ENCODE measurements around the gene ITGA11. TPM values are rescaled to one million over a fixed set of nuclear protein-coding genes. Genes with fewer than 3 reads are reported as not detected.
A peak's percentile ranks its signal among the peaks of the same experiment; 100 is the strongest.

Gene ITGA11
- total and polyA plus RNA-seq, 2 of the 4 experiments (the other 2 are of a cell fraction) = 4.1 to 6.6 TPM

DNA sequence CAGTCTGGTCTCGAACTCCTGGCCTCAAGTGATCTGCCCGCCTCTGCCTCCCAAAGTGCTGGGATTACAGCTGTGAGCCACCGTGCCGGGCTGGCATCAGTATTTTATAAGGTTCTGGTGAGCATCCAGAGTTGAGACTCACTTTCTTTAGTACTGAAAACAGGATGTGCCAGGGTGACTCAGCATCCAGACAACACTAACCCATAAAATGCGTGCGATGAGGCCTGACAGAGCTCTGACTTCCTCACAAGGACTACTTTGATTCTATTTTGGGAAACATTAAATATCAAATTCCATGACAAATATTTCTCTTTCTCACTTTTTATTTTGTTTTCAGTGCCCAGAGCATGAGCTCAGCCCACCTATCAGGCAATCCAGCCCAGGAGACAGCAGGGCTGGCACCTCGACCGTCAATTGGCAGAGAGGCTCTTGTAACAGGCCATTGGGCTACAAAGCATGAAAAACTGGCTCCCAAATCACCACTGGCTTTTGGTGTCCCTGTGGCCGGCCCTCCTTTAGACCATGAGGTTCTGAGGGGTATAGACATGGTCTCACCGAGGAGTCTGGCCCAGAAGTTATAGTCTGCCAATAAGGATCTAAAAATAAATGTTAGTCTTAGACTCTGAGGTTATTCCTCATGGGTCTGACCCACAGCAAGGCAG is 79.4 kb downstream of the ITGA11 start (continued):
- TF ChIP-seq SMC3 (IDR thresholded peaks at IDR 0.05; ENCODE audit: low read depth, low read length) (no peak), CHD1 (IDR thresholded peaks at IDR 0.05; ENCODE audit: low read depth, low read length) (no peak)

DNA sequence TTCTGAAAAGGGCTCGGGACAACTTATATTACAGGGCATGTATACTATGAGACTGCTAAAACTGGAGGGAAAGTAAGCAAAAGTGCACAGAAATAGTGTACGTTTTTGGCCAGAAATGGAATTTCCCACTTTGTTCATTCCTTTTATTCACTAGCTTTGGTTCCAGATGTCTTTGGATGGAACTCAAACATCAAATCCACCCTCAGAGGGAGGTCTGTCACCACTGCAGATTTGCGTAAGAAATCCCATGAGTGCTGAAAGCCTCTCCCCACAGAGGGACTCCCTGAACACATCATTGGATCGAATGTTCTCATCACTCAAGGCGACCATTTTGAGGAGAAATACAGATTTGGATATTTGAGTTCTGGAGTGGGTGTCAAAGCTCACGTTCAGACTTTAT is 82.8 kb downstream of the ITGA11 start:
- Histone ChIP-seq H2AK9ac (replicated peaks; ENCODE audit: low read depth, low read length, poor library complexity) (no peak overlapping the region), H4K8ac (ENCODE audit: low read depth in 2 of 2, low read length in 2 of 2) (peak overlapping the region in 1 of 2 experiments; percentile 42; a peak in 1 of 4 replicates), H3K36me3 (ENCODE audit: control insufficient read depth, insufficient read depth, low read length) (peaks cover 4% of the 10 kb centered on the region; the same call in 1 of the 2 replicates), H3K27me3 (ENCODE audit: control insufficient read depth, insufficient read depth, low read length) (no peaks in the 10 kb centered on the region), H3K4ac (ENCODE audit: low read depth, low read length) (peak overlapping the region; percentile 95), H4K91ac (ENCODE audit: insufficient read depth, low read depth, low read length) (peak overlapping the region; percentile 50; the same call in 1 of the 2 replicates), H2BK15ac (ENCODE audit: low read depth, low read length) (peak overlapping the region; percentile 67; the same call in 2 of the 3 replicates), H3K79me1 (ENCODE audit: low read depth in 1 of 2, low read length in 2 of 2) (peaks cover 0 to 4% of the 10 kb centered on the region in 2 experiments; a peak in 1 of 4 replicates), H2AFZ (replicated peaks; ENCODE audit: low read length, poor library complexity) (no peak overlapping the region), H2BK120ac (ENCODE audit: low read depth, low read length) (peak overlapping the region; percentile 93), H2BK5ac (ENCODE audit: low read depth, low read length, poor library complexity, severe bottlenecking) (no peak overlapping the region), H3K4me1 (ENCODE audit: control insufficient read depth, insufficient read depth, low read length) (peaks cover 17% of the 10 kb centered on the region), H3K9me3 (ENCODE audit: control insufficient read depth, insufficient read depth, low read length) (no peaks in the 10 kb centered on the region), H3K18ac (ENCODE audit: low read depth, low read length) (no peak overlapping the region), H4K5ac (ENCODE audit: low read depth, low read length) (no peak overlapping the region), H3K9ac (ENCODE audit: low read depth, low read length) (no peak overlapping the region), H3K23ac (ENCODE audit: low read depth, low read length) (no peak overlapping the region), H3K4me3 (ENCODE audit: insufficient read depth, low read depth, low read length) (no peak overlapping the region), H4K20me1 (ENCODE audit: insufficient read depth, low read length) (no peaks in the 10 kb centered on the region), H3K27ac (ENCODE audit: insufficient read depth, low read length) (no peak overlapping the region), H3K56ac (ENCODE audit: extremely low read depth, insufficient read depth, low read length) (no peak overlapping the region), H2BK20ac (ENCODE audit: low read depth, low read length) (peak overlapping the region; percentile 88), H3K4me2 (ENCODE audit: low read depth, low read length) (no peak overlapping the region), H2AK5ac (ENCODE audit: low read depth, low read length) (peak overlapping the region; percentile 97), H3K14ac (replicated peaks; ENCODE audit: low read depth, low read length) (peak overlapping the region; percentile 44), H3K9me1 (ENCODE audit: insufficient read depth, low read length) (peaks cover 38% of the 10 kb centered on the region)
- 33% methylated on average over 1 of the region's 6 CpGs; no CpG with 5 or more reads in 1 of the 2 experiments for WGBS, 2 experiments (ENCODE audit: extremely low coverage in 2 of 2, insufficient read length in 1 of 2)
- intact Hi-C loops (cut with micrococcal nuclease) = no loop called here
- POLR2A ChIA-PET (ENCODE audit: unreplicated experiment) = no interaction called here
- in situ Hi-C loops (cut with MboI; ENCODE audit: low sequenced_read_pairs) = no loop called here
- dilution Hi-C loops (cut with HindIII; ENCODE audit: low sequenced_read_pairs, unreplicated experiment) = no loop called here
- BruUV-seq (replicated peaks) = no TSS peak
- CTCF ChIA-PET = no interaction called here
- DNase-seq (no peak), ATAC-seq (ENCODE audit: low read depth) (no peak)
- TF ChIP-seq, protein P1, sequence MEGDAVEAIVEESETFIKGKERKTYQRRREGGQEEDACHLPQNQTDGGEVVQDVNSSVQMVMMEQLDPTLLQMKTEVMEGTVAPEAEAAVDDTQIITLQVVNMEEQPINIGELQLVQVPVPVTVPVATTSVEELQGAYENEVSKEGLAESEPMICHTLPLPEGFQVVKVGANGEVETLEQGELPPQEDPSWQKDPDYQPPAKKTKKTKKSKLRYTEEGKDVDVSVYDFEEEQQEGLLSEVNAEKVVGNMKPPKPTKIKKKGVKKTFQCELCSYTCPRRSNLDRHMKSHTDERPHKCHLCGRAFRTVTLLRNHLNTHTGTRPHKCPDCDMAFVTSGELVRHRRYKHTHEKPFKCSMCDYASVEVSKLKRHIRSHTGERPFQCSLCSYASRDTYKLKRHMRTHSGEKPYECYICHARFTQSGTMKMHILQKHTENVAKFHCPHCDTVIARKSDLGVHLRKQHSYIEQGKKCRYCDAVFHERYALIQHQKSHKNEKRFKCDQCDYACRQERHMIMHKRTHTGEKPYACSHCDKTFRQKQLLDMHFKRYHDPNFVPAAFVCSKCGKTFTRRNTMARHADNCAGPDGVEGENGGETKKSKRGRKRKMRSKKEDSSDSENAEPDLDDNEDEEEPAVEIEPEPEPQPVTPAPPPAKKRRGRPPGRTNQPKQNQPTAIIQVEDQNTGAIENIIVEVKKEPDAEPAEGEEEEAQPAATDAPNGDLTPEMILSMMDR (conservative IDR thresholded peaks at IDR 0.05; ENCODE audit: low read depth, low read length) = no peak
- TF ChIP-seq USF2 (IDR thresholded peaks at IDR 0.05; ENCODE audit: low read depth, low read length) (no peak), CEBPB (IDR thresholded peaks at IDR 0.05; ENCODE audit: low read depth, low read length) (no peak), MXI1 (IDR thresholded peaks at IDR 0.05; ENCODE audit: borderline replicate concordance, low read depth, low read length) (no peak), FOS (IDR thresholded peaks at IDR 0.05; ENCODE audit: low read depth, low read length) (no peak), RFX5 (IDR thresholded peaks at IDR 0.05; ENCODE audit: low read depth, low read length) (no peak), RAD21 (IDR thresholded peaks at IDR 0.05; ENCODE audit: low read length) (no peak), BHLHE40 (IDR thresholded peaks at IDR 0.05; ENCODE audit: low read depth, low read length) (no peak), MAZ (IDR thresholded peaks at IDR 0.05; ENCODE audit: borderline replicate concordance, low read depth, low read length) (no peak), MAFK (IDR thresholded peaks at IDR 0.05; ENCODE audit: low read depth, low read length) (no peak), RCOR1 (IDR thresholded peaks at IDR 0.05; ENCODE audit: insufficient replicate concordance, low read length) (no peak), POLR2A (IDR thresholded peaks at IDR 0.05; ENCODE audit: low read depth, low read length) (no peak), NFE2L2 (IDR thresholded peaks at IDR 0.05; ENCODE audit: low read depth, low read length) (no peak), CHD1 (IDR thresholded peaks at IDR 0.05; ENCODE audit: low read depth, low read length) (no peak)

All from IMR-90 (cell line).